OCI-M2 (cell line): ENCODE measurements around the gene FPGS.
"Not testable (repeated sequence)": the region's sequence is repeated elsewhere in the genome, so short reads cannot be mapped to it uniquely, and the experiment has no call there.

Source experiments
- DNase-seq: peaks from one replicate; lab custom pipeline; 2025; ENCODE audit not compliant: unreplicated experiment; lab: John Stamatoyannopoulos, UW

Gene FPGS

DNA sequence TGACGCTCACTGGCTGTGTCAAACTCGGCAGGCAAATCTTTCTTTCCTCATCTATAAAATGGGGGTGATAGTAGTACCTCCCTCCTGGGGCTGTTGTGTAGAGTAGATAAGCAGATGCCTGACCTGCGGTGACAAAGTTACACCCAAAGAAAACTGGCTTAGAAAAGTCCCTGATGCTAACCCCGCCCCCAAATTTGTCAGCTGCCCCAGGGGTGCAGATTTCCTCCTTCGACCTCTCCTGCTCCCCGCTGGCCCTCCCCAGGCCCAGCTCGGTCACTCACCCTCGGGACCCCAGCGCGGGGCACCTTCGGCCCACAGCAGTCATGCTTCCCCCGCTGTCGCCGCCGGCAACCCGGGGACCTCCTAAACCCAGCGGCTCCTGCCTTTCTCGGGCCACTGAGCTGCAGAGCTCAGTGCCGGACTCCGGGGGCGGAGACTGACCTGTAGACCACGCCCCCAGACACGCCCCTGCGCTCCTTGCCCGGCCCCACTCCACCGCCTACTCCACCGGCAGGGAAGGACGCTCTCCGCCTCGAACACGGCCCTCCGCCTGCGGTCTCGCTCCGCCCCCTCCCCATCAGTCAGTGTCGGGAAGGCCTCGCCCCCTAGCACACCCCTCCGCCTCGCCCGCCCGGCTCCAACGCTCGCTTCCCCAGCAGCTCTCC, 31.6 kb upstream of the FPGS start:
- peak; percentile 89 for DNase-seq

DNA sequence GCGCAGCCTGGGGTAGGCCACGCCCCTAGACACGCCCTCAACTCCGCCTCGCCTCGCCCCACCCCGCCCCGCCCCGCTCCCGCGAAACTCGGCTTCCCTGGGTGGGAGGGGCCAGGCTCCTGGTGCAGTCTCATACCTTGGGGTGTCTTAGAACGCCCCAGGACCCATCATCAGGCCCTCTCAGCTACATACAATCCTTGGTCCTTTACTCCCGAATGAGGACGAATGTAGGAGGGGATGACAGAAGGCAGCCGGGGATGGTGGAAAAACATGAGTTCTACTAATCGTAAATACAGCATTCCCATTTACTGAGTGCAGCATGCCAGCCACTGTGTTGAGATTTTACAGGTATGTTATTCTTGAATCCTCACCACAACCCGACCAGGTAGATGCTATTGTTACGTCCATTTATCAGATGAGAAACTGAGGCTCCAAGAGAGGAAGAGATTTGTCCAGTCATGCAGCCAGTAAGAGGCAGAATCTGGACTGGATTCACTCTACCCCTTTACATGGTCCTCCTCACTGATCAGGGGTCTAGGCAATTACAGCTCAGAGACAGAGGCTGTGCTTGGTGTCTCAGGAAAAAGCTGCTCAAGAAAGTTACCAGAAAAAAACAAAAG, 31.0 kb upstream of the FPGS start:
- no peak for DNase-seq

DNA sequence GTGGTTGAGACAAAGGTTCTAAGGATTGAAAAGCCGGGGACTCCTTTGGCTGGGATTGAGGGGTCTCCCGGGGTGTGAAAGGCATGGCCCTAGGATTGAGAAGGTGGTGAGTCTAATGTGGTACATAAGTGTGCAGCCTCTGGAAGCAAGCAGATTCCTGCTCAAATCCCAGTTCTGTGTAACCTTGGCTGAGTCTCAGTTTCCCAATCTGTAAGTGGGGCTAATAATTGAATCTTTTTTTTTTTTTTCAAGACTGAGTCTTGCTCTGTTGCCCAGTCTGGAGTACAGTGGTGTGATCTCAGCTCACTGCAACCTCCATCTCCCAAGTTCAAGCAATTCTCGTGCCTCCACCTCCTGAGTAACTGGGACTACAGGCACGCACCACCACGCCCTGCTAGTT, 30.1 kb upstream of the FPGS start:
- no peak for DNase-seq

DNA sequence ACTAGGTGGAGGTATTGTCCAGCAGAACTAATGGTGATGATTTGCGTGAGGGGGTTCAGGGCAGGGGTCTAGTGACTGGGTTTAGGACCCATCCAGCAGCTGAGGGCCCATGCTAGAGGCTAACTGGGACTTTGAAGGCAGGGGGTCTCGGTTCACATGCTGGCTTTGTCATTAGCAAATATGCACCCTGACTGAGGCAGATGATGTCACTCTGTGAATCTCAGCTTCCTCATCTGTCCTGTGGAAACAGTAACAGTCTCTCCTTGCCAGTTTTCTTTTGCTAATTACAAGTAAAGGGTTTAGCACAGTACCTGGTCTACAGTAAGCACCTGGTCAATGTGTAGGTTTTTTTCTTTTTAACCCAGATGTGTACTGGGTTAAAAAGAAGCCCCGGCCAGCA, 29.4 kb upstream of the FPGS start:
- no peak for DNase-seq

DNA sequence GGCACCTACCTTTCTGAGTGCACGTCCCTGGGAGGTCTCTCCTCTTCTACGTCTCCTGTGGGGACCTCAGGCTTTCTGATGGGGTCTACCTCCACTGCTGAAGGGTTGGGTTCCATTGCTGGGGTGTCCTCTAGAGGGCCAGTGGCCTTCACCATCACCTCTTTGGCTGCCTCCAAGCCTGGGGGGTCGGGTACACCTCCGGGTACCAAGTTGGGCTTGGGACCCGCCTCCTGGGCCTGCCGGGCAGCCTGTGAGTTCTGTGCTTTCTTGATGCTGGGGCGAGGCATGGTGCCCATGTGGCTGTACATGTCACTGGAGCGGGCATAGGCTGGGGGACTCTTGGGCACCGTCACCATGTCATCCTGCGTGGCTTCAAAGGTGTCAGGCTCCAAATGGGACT, 28.7 kb upstream of the FPGS start:
- no peak for DNase-seq

DNA sequence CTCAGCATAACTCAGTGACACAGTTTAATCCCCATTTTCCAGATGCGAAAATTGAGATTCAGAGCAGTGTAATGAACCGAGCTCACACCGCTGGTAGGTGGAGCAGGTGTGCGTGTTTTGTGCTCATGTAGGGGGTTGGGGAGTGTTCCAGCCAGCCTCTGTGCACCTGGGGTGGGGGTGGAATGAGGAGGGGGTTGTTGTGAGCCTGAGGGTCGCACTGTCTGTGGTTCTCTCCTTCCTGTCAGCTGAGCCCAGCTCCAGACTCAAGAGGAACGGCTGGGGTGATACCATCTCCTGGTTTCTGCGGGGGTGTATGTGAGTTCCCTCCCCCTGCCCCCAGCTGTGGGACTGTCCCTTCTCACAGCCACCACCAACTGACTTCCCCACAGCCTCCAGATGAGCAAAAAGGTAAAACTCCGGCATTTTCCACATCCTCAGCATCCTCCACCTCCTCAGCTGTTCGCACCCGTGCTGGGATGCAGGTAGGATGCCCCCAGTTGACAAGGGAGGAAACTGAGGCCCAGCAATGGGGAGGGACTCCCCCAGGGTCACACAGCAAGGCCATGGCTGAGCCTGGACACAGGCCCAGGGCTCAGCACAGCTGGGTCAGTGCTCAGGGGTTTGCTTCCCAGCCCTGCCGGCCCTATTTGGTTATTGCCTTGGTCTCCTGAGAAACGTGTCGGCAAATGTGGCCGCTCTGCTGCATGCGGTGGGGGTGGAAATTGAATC, 26.3 kb upstream of the FPGS start:
- no peak for DNase-seq

DNA sequence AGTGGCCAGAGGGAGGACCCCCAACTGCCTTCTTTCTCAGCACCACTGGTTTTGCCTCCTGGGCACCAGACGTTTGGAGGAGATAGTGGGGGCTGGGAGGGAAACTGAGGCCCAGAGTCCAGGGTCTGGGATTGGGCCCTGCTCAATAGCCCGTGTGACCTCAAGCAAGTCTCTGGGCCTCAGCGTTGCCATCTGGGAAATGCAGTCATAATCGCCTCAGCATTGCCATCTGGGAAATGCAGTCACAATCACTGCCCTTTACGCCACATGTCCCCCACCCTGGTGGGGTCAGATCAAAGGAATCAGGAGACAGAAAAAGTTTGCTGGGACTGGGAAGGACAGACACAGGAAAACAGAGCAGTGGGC, 25.8 kb upstream of the FPGS start:
- no peak for DNase-seq

DNA sequence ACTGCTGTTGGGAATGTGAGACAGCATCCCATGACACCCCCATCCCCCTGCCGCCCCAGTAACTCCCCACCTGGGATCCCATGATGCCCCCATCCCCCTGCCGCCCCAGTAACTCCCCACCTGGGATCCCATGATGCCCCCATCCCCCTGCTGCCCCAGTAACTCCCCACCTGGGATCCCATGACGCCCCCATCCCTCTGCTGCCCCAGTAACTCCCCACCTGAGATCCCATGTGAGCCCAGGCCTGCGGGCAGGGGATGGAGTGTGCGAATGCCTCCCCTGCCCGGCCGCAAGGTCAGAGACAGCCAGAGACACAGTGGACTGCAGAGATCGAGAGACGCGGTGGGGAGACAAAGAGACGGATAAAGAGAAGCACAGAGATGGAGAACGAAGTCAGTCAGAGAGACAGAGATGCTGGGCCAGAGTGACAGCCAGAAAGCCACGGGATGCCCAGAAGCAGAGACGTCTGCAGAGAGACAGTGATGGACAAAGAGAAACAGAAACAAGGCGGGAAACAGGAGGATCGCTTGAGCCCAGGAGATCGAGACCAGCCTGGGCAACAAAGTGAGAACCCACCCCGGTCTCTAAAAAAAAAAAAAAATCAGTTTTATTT, 25.2 kb upstream of the FPGS start:
- no peak for DNase-seq

DNA sequence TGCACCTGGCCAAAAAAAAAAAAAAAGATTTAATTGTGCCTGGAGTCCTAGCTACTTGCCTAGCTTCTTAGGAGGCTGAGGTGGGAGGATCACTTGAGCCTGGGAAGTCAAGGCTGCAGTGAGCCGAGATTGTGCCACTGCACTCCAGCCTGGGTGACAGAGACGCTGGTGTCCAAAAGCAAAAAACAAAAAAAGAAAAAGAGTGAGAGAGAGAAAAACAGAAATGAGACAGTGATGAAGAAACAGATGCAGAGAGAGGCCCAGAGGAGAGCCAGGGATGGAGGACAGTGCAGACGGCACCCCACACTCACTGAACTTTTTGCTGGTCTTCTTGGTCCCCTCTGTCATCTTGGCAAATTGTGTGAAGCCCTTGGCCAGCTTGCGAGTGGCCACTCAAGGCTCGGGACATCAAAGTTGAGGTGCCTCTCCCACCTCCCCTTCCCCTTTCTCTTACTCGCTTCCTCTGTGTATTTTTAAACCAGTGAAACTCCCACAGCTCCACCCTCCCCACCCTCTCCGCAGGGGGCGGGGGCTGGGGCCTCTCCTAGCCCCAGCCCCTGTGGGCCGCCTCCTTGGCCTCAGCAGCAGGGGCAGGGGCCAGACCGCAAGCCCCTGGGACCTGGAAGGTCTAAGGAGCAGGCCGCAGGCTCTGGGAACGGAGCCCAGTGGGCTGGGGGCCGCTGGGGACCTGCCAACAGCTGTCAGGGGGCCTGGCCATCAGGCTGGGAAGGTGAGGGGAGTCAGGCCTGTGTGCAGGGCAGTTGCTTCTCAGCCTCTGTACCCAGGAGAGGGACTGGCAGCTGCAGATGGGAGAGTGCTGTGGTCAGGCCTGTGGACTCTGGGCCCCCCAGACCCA, 24.2 kb upstream of the FPGS start, which contains the start of gene SH2D3C:
Gene SH2D3C (minus strand): TSS at position 387 of the 856 bp plus-strand sequence. CDS start 39 bp downstream, at position 348.
- DNase-seq, result no peak

DNA sequence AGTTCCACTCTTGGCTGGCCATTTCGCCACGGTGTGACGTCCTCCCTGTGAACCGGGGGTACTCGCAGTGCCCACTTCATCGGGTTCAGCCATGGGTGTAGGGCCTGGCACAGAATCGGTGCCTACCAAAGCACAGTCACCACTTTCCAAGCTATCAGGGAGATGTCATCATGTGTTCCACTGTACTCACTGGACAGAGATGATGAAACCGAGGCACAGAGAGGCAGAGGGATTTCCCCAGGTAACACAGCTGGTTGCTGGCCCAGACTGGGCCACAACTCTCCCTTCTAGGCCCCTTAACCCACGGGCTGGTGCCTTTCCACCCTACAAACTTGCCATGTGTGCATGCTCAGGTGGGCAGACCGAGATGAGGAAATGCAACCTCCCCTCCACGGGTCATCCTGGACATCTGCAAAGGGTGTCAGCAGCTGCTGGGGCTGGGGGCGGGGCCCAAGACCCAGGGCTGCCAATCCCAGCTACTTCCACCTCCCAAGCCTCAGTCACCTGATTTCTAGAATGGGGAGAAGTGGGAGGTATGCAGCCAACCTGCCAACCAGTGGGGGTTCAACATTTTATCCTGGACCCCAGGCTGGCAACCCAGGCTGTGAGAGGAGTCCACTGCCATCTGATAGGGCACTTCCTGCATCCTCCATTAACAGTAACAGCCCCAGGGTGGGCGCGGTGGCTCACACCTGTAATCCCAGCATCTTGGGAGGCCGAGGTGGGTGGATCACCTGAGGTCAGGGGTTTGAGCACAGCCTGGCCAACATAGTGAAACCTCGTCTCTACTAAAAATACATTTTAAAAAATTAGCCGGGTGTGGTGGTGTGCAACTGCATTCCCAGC, 23.3 kb upstream of the FPGS start:
- DNase-seq, result no peak

DNA sequence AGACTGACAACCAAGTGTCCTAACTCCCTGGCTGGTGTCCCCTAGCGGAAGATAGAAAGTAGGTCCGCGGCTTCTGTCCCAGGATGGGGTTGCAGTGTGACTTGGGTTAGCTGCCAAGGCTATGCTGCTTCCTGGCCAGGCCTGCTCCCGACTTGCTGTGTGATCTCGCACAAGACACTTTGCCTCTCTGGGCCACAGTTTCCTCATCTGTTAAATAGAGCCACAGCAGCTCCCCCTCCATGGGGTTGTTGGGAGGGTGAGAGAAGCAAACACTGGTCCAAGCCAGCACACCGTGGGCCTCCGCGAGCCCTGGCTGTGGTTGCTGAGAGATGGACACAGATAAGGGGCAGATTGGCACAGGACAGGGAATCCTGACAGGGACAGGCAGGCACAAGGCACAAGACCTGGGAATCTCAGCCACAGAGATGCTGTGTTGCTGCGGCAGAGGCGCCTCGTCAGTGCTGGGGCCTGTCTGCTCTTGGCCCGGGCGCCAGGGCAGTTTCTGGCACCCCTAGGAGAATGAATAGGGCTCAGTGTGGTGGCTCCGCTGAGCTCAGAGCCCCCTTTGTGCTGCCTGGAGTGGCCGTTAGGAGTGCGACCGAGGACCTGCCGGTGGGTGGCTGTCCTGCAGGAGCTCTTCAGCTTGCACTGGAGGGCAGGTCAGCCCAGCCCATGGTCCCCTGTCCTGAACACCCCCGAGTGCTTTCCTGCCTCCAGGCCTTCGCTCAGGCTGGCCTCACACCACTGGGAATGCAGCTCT, 22.4 kb upstream of the FPGS start:
- DNase-seq, result no peak

DNA sequence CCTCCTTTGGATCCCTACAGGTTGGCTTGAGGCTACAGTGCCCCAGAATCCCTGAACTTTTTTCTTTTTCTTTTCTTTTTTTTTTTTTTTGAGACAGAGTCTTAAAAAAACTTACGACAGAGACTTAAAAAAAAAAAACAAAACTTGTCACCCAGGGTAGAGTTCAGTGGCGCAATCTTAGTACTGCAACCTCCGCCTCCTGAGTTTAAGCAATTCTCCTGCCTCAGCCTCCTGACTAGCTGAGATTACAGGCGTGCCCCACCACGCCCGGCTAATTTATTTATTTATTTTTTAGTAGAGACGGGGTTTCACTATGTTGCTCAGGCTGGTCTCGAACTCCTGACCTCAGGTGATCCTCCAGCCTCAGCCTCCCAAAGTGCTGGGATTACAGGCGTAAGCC, 21.8 kb upstream of the FPGS start:
- DNase-seq, result not testable (repeated sequence)

DNA sequence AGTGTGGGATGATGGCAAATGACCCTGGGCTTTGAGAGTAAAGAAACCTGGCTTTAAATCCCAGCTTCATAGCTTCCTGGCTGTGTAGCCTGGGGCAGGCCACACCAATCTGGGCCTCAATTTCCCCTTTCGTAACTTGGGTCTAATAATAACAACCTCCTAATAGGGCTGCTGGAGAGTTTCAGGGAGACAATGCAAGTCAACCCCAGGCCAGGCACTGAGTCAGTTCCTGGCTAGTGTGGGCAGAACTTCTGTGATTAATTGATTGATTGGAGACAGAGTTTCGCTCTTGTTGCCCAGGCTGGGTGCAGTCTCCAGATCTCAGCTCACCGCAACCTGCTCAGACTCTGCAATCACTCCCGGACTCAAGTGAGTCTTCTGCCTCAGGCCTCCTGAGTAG, 20.9 kb upstream of the FPGS start:
- no peak for DNase-seq

DNA sequence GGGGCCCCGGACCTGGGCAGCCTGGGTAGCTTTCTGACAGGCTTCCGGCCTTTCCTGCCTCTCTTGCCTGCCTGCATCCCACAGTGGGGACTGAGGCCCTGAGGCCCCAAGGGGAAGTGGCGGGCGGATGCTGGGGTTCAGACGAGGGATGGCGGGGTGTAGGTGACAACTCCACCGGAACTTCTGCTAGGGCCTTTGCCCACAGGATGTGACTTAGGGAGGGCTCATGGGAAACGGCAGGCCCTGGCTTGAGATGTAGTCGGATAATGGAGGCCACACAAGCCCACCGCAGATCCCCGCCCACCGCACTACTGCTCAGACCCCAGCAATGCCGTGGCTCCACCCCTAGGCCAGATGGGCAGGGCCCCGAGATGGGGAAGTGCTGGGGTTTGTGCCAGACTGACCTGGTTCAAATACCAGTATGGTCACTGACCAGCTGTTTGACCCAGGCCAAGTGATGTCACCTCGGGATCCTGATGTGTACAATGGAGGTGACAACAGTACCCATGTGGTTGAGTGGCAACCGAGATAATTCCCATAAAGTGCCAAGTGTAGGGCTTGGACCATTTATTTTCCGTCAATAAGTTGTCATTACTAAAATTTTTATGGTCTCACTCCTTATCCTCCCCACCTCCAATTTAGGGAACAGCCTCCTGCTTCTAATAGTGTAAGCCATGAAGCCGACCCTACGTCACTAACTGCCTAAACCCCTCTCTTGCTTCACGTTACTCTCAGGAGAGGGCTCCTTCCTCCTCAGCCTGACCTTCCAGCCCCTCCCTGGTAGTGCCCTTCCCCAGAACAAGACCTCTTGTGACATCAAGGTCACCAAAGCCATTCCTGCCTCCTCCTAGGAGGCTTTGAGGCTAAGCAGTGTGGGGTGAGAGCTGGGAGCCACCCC, 19.3 kb upstream of the FPGS start:
- DNase-seq, result no peak

DNA sequence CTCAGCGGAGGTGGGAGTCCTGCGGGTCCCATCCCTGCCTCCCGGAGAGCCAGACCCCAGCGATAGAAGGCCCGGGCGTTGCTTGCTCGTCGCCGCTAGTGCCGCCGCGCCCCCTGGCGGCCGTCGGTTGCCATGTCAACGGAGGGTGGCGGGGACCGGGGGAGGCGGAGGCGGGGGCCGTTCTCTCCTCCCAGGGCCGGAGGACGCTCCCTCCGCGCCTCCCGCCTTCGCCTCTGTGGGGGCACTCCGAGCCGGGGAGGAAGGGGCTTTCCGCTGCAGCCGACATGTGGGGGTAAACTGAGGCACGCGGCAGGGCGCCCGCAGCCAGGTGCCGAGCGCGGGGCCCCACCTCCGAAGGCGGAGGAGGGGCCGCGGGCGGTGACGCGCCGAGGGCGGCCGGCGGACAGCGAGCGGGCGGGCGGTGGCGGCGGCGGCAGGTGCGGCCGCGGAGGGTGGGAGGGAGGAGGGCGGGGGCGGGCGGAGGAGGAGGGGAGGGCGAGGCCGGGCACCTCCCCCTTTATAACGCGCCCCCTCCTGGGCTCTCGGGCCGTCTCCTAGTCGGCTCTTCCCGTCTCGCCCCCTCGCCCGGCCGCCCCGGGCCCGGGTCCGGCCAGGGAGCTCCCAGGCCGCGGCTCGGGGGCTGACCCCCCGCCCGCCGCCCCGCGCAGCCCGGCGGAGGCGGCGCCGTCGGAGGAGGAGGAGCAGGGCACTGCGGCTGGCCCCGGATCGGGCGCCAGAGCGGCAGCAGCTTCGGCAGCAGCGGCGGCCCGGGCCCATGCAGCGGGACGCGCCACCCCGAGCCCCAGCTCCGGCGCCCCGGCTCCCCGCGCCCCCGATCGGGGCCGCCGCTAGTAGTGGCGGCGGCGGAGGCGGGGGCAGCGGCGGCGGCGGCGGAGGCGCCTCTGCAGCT, 17.4 kb upstream of the FPGS start:
- no peak for DNase-seq

DNA sequence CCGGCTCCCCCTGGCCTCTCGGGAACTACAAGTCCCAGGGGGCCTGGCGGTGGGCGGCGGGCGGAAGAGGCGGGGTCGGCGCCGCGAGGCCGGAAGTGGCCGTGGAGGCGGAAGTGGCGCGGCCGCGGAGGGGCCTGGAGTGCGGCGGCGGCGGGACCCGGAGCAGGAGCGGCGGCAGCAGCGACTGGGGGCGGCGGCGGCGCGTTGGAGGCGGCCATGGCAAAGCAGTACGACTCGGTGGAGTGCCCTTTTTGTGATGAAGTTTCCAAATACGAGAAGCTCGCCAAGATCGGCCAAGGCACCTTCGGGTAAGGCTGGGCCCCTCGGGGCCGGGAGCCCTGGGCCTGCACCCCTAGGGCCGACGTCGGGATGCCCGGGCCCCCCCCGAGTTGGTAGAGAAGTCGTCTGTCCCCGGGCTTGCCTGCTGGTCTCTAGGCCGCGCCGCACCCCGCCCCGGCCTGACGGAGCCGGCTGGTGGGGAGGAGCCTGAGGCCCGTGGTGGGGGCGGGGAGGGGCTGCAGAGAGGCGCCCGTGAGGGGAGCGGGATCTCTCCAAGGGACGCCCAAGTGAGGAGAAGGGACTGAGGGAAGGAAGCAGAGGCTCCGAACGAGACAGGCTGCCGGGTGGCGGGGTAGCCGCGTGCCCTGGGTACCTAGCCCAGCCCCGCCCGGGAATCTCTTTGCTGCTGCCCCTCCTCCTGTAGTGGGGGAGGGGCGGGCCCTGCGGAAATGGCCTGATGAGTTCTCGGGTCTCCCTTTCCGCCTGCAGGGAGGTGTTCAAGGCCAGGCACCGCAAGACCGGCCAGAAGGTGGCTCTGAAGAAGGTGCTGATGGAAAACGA, 16.5 kb upstream of the FPGS start, which contains the start of gene CDK9:
Gene CDK9 (plus strand): TSS at position 102 of the 840 bp plus-strand sequence. CDS start 115 bp downstream, at position 217.
- DNase-seq, result no peak
